Measurements from ENCODE around the gene CIAO1.
A peak's percentile ranks its signal among the peaks of the same experiment; 100 is the strongest.
"Not testable (repeated sequence)": the region's sequence is repeated elsewhere in the genome, so short reads cannot be mapped to it uniquely, and the experiment has no call there.

CIAO1 gene

GRCh38 chr2:96265840-96266679 lies at the start of gene CIAO1, which contains the start of gene TMEM127:
CIAO1 (plus strand) TSS chr2:96266225; CDS start chr2:96266351, 126 bp downstream.
TMEM127 (minus strand) TSS chr2:96265997; CDS start chr2:96265381, 616 bp downstream.
- DNase-seq, result peak; percentile 80 to 99 (median 98)

GRCh38 chr2:96218508-96219131 lies 47.4 kb upstream of the CIAO1 start:
- DNase-seq, result no peak

DNA sequence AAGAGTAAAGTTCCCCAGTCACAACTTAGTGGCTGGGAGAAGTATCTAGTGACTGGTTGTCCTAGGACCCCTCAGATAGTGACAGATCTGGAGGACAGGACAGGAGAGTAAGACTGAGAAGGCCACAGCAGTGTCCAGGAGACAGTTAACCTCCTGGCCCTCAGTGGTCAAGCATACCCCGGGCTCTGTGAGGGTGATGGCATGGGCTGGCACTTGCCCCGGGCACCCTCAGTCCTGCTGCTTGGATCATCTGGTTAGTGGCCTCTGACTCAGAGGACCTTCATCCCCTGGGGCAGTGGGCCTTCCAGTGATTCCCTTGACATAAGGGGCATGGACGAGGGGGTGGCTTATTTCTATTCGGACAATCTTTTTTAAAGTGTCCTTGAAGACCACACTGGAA lies 46.1 kb upstream of the CIAO1 start:
- not testable (repeated sequence) for DNase-seq

DNA sequence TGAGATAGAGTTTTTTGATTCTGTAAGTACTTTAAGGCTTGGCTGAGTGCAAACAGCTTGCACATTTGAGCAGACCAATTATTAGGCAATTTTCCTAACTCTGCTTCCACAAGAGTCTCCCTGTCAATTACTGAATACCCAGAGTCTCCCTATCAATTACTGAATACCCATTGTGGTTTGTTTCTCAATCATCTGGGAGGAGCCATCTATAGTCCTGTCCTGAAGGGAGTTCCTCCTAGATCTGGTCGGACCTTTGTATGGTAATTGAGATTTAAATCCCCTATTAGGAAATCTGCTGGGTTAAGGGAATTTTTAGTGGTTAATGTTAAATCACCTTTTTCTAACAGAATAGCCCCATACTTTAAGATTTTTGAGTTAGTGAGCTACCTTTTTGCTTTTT lies 44.9 kb upstream of the CIAO1 start:
- DNase-seq, result not testable (repeated sequence)

DNA sequence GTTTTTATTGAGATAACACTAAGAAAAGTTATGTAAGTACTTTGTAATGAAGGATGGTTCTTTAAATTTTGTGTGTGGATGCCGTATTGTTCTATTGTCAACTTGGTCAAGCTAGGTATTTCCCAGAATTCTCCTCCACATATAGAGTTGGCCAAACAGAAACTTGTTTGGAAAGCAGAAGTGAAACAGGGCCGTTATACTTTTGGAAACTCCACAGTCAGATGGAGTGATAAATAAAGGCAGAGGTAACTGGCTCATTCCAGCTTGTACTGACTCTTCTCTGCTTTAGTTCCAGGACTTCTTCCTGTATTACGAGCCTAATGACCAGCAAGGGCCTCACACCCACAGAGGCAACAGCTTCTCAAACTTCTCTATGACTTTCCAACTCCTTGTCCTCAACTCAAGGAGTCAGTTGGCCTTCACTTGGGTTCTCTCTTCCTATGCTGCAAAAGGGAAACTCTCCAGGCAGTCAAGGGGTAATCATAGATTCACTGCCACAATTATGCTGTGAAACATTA lies 41.0 kb upstream of the CIAO1 start:
- DNase-seq, result no peak

GRCh38 chr2:96231316-96231715 lies 34.7 kb upstream of the CIAO1 start:
- no peak for DNase-seq

- no peak for DNase-seq
These were observed 32.6 kb upstream of the CIAO1 start for GRCh38 chr2:96233436-96233835.

GRCh38 chr2:96233880-96234316 lies 32.1 kb upstream of the CIAO1 start:
- no peak for DNase-seq

- no peak for DNase-seq
These were observed 29.1 kb upstream of the CIAO1 start for GRCh38 chr2:96236882-96237281.

DNA sequence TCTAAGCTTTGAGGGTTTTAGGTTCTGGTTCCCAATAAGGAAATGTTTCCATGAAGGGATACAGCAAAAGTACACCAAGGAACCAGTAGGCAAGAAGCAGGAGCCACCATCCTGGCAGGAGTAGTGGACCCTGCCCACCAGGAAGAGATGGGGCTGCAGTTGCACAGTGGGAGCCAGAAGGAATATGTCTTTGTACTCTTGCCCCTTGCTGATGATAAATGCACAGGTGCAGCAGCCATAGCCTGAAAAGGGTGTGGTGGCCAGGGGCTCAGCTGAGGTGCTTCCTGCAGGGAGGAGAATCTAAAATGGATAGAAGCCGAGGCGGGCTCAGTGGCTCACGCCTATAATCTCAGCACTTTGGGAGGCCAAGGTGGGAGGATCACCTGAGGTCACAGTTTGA lies 27.8 kb upstream of the CIAO1 start:
- DNase-seq, result no peak

- DNase-seq, result no peak
These were observed 26.9 kb upstream of the CIAO1 start for GRCh38 chr2:96239091-96239490.

GRCh38 chr2:96239745-96240264 lies 26.2 kb upstream of the CIAO1 start:
- DNase-seq, result no peak

GRCh38 chr2:96240341-96241038 lies 25.5 kb upstream of the CIAO1 start:
- DNase-seq, result no peak

DNA sequence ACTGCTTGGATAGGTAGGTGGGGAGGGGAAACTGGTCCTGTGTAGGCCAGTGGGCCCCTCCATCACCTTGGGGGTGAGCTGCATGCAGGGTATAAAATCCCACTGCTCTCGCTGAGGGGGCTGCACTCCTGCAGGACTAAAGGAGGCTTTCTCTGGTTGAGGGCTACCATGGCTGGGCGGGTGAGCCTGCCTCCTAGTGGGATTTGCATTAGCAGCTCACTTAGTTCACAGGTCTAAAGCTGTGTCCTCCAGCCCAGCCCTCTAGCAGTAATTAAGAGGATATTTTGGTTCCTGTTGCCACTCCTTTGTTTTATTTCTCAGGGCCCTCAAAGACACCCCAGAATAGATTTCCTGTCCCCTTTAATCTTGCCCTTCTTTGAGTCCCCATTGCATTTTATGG lies 24.8 kb upstream of the CIAO1 start:
- DNase-seq, result no peak

DNA sequence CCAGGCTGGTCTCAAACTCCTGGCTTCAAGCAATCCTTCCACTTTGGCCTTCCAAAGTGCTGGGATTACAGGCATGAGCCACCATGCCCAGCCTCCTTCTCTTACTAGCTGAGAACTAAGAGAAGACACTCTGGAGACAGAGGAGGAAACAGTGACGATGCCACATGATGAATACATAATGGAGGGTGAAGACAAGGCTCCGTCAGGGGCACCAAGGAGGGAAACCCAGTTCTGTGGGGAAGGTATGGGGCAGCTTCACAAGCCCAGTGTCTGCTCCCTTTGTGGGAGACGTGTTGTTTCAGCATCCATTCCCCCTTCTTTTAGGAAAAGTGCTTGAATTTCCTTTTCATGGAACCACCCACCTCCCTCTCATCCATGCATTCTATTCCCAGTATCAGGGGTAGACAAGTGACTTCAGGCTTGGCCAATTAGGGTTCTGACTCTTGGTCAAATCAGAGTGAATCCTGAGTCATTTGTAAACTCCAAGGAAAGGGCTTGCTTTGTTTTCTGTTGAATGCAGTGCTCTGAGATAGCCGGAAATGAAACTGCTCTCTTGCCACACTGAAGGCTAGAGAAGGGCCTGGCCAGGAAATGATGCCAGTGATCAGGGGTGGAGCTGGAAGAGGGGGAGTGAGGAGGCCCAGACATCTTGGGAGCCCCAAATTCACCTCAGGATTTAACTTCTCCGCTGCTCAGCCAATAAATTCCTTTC lies 24.0 kb upstream of the CIAO1 start:
- peak in 25 of 56 donors; percentile 11 to 68 (median 35) for DNase-seq

- DNase-seq, result no peak
These were observed 22.2 kb upstream of the CIAO1 start for GRCh38 chr2:96243843-96244242.

DNA sequence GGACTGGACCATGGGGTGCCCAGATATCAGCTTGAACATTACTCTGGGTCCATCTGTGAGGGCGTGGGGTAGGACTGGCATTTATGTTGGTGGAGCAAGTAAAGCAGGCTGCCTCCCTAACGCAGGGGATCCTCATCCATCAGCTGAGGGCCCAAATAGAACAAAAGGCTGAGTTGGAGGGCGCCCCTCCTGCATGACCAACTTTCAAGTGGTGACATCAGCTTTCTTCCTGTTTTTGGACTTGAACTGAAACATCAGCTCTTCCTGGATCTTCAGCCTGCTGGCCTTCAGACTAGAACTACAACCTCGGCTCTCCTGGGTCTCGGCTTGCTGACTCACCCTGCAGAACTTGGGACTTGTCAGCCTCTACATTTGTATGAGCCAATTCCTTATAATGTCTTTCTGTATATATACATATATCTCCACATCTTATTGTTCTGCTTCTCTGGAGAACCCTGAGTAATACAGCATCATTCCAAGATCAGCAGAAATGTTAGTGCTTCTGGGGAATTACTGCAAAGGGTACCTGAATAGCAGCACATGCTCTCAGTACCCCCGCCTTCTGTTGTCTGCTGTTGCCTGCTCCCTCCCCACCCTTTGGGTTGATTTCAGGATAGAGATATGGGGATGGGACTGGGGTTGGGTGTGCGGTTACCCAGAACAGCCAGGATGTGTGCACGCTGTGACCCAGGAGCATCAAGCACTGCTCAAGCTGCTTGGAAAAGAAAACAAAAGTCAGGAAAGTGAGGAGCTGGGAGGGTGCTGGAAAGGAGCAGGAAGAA lies 20.2 kb upstream of the CIAO1 start:
- DNase-seq, result no peak

DNA sequence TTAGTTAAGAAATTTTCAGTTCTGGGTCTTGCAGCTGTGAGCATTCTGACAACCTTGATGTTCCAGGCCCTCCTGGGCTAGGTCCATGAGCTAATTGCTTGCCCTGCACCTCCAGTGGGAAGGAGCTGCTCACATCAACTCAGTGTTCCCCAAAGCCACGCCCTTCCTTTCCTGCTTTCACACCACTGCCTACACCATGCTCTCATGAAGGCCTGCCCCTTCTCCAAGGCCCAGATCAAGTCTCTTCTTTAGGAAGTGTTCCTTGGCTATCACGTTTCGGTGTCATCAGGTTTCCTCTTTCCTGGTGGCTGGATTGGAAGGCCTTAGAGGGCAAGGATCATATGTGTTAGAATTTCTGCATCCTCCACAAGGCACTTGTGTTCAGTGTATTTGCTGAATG lies 19.0 kb upstream of the CIAO1 start:
- no peak for DNase-seq

DNA sequence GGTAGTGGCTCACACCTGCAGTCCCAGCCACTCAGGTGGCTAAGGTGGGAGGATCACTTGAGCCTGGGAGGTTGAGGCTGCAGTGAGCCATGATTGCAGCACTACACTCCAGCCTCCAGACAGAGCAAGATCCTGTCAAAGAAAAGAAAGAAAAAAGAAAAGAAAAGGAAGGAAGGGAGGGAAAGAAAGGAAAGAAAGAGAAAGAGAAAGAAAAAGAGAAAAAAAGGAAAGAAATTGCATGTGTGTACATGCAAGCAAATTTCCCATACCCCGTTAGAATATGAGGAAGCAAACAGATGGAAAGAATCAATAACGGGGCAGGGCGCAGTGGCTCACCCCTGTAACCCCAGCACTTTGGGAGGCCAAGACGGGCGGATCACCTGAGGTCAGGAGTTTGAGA lies 18.1 kb upstream of the CIAO1 start:
- DNase-seq, result no peak

DNA sequence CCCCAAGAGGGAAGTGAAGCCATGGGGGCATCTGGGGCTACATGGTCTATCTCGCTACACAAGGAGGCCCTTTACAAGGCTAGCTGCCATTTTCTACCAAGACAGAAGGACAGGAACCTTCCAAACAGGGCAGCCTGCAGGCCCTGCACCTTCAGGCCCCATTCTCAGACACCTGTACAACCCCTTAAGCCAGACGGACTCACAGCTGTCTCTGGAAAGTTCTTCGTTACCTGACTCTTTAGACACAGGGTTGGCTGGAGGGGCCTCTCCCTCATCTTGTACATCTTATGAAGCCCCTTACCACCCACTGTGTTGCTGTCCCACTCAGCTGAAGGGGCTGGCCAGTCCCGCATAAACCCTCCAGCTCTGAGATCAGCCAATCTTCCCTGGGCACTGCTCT lies 17.4 kb upstream of the CIAO1 start:
- no peak for DNase-seq

All from amygdala (tissue), 56 donors.